ENCODE results near the gene KCNMB1.

- TF ChIP-seq CTCF (conservative IDR thresholded peaks at IDR 0.05; ENCODE audit: low read depth, low read length), result no peak
- TF ChIP-seq EZH2 (IDR thresholded peaks at IDR 0.05; ENCODE audit: low read length, unreplicated experiment), result no peak
Measured at GRCh38 chr5:170426786-170427185, 37.6 kb upstream of the KCNMB1 start.

Data from PC-3 (cell line).